ENCODE results near the gene HINT3. TPM values are rescaled to one million over a fixed set of nuclear protein-coding genes. Genes with fewer than 3 reads are reported as not detected.

The HINT3 gene
- total and polyA plus RNA-seq, 2 of the 13 experiments (the other 11 are each of a cell fraction or from before 2014, with no cell fraction given) = 3.1 to 22.8 TPM

- TF ChIP-seq ZNF562 (CRISPR knock-in tag; IDR thresholded peaks at IDR 0.05; ENCODE audit: borderline replicate concordance) (no peak), ZNF768 (CRISPR knock-in tag; IDR thresholded peaks at IDR 0.05) (no peak), STAG1 (CRISPR knock-in tag; IDR thresholded peaks at IDR 0.05) (peak; percentile 70), CTCF (CRISPR knock-in tag; IDR thresholded peaks at IDR 0.05) (peak; percentile 65), KDM5B (CRISPR knock-in tag; IDR thresholded peaks at IDR 0.05; ENCODE audit: borderline replicate concordance) (no peak), HMGXB4 (CRISPR knock-in tag; IDR thresholded peaks at IDR 0.05; ENCODE audit: borderline replicate concordance in 1 of 2, low read depth in 1 of 2) (no peak), DMTF1 (CRISPR knock-in tag; IDR thresholded peaks at IDR 0.05) (no peak), THAP11 (CRISPR knock-in tag; IDR thresholded peaks at IDR 0.05) (no peak)
Observed at GRCh38 chr6:125974214-125974866, 17.8 kb downstream of the HINT3 start (continued).
